OCI-M2 (cell line): ENCODE results near the gene EWSR1.
"Not testable (repeated sequence)": the region's sequence is repeated elsewhere in the genome, so short reads cannot be mapped to it uniquely, and the experiment has no call there.

Experiments
- DNase-seq: peaks from one replicate; lab custom pipeline; 2025; ENCODE audit not compliant: unreplicated experiment; lab: John Stamatoyannopoulos, UW

EWSR1 gene

DNA sequence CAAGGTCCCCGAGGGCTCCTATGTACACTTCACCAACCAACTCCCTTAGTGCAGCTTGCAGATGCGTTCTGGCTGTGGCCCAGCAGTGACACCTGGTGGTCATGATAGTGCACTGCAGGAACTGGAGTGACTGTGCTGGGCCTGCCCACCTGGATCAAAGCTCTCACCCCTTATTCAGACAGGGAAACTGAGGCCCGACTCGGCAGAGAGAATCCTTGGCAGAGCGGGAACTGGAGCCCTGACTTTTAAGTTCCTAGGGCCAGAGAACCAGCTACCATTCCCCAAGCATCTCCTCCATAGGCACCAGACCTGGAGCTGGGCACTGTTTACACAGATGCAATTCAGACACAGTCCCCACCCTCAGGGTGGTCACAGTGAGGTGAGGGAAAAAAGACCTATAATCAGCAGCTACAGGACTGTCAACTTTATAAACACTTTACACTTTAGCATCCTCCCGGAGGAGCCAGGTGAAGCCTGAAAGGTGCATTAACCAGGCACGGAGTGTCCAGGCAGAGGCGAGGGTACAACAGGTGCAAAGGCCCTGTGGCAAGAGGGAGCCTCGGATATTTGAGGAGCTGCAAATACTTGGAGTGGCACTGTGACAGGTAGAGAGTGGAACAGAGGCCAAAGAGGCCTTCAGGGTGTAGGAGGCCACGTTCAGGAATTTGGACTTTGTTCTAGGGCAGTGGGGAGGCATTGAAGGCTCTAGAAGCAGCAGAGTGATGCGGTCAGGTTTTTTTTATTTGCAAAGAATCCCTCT is 22.3 kb upstream of the EWSR1 start:
- DNase-seq, result no peak

DNA sequence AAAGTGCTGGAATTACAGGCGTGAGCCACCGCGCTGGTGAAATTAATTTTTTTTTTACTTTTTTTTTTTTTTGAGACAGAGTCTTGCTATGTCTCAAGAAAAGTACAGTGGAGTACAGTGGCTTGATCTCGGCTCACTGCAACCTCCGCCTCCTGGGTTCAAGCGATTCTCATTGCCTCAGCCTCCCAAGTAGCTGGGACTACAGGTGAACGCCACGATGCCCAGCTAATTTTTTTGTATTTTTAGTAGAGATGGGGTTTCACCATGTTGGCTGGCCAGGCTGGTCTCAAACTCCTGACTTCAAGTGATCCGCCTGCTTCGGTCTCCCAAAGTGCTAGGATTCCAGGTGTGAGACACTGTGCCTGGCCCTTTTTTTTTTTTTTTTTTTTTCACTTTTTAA is 20.2 kb upstream of the EWSR1 start:
- DNase-seq, result not testable (repeated sequence)

DNA sequence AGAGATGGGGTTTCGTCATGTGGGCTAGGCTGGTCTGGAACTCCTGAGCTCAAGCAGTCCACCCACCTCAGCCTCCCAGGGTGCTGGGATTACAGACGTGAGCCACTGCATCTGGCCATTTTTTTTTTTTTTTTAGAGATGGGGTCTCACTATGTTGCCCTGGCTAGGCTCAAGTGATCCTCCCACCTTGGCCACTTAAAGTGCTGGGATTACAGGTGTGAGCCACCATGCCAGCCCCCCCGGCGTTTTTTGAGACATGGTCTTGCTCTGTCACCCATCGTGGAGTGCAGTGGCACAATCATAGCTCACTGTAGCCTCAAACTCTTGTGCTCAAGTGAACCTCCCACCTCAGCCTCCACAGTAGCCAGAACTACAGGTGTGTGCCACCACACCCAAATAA is 16.8 kb upstream of the EWSR1 start:
- DNase-seq, result no peak

GRCh38 chr22:29251981-29252911 is 15.8 kb upstream of the EWSR1 start:
- DNase-seq, result no peak

DNA sequence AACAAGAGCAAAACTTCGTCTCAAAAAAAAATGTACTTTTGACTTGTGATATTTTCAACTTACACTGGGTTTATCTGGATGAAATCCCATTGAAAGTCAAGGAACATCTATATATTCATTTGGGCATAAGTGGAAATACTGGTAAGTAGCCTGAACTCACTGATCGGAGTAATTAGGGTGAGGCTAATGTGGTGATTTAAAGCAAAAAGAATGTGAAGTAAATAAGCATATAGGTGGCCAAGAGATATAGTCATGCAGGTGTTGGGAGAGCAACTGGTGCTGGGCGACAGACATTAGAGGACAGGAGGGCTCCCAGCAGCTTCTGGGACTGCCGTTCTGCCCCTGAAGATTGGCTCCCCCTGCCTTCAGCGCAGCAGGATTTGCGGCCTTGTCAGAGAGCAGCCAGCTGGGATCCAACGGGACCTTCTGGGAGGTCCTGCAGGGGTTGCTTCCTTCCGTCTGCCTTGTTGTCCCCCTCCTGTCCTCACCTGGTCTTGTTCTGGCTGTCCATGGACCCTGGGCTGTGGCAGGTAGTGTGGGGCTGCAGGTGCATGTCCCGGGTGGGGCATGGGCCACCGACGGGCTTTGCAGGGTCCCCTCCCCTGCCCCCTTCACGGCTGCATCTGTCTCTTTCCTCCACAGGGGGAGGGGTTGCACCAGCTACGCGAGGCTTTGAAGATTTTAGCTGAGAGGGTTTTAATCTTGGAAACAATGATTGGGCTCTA is 14.3 kb upstream of the EWSR1 start:
- DNase-seq, result no peak

DNA sequence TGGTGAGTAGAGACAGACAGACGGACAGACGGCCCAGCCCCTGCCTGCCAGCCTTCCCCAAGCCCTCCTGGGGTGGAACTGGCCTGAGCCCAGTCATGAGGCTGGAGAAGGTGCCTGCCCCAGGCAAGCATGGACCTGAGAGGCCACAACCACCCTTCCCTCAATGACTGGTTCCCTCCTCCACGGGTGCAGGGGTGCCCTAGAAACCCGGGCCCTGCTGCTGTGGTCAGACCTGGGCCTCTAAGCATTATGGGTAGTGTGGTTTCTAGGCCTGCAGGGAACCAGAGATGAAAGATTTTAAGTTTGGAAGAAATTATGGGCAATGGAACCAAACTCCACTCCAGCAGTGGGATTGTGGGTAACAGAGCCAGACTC is 13.8 kb upstream of the EWSR1 start:
- DNase-seq, result no peak

DNA sequence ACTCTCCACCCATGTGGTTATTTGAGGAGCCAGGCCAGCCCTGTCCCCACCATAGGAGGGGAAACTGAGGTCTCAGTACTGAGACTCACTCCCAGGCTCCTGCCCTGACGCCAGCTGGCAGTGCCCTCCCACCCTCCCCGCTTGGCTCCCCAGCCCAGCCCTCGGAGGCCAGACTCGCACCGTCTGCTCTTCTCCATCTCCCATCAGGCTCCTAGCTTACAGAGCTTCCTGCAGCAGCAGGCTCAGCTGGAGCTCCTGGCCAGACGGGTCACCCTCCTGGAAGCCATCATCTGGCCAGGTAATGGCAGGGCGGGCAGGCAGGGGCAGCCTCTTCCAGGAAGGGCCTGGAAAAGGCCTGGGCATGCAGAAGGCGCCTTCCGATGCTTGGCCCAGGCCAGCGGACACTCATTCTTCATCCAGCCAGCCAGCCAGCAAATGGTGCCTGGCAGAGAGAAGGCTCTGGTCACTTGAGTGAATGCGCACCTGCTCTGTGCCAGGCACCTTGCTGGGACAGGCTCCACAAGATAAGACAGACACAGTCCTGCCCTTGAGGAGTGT is 12.9 kb upstream of the EWSR1 start:
- no peak for DNase-seq

DNA sequence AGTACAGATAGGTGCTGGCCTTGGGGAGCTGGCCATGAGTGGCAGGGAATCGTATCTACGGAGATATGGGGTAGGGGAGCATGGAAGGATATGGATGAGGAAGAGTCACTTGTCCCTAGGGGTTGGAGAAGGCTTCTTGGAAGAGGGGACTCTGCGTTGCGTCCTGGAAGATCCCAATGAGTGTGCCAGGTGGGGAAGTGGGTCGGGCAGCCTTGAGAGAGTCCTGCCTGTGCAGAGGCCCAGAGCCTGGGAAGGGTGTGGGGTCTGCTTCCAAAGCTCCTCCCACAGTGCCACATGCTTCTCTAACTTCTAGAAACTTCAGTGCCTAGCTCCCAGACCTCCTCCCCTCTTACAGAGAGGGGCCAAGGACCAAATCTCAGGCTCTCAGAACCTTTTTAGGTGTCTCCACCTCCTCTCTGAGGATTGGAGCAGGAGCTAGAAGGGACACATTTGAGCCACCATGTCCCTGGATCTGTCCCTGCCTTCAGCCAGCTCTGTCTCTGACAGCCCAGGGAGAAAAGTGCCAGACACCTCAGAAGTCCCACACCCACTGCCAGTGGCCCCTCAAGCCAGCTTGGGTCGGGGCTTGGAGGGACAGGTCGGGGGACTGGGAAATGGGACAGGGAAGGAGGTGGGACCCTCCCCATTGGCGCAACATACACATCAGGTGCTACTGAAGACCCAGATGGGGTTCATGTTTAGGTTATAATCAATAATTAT is 11.3 kb upstream of the EWSR1 start:
- no peak for DNase-seq

DNA sequence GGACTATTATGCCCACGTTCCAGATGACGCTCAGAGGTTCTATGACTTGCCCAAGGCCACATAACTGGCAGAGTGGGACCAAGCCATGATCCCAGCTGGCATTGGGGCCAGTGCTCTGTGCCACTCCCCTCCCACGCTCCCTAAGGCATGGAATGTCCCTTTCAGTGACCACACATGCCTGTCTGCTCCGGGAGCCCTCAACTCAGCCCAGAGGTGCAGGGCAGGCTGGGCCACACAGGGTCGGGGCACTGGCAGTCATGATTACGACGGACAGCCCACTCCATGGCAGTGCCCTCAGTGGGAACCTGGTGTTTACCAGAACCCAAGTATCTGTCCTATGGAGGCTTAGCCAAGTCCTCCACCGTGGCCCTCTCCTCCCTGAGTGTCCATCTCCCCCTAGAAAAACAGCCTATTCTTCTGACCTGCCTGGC is 10.3 kb upstream of the EWSR1 start:
- no peak for DNase-seq

GRCh38 chr22:29258407-29259252 is 9.4 kb upstream of the EWSR1 start:
- DNase-seq, result no peak

DNA sequence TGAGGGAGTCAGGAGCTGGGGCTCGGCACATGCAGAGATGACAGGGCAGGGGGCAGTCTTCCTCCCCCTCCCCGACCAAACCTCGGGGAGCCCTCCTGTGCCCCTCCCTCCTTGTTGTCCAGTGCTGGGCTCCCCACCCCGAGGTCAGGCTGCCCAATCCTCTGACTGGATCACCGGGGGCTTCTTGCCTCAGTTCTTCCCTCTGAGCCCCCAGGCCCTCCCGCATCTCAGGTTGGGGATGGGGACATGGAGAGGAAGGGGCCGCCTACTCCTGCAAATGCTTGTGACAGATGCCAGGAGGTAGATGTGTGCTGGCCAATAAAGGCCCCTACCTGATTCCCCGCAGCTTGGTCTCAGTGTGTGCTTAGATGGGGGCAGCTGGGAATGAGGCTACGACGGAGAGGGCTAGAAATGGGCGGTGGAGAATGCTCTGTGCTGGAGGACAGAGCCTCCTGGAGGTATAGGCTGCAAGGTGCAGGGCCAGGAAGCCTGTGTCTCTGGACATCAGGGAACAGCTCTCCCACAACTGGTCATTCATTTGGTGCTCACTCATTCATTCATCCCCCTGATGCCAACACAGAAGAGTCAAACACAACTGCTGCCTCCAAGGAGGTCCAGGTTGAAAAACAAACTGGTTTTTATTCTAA is 8.7 kb upstream of the EWSR1 start:
- DNase-seq, result no peak

GRCh38 chr22:29260031-29260560 is 8.0 kb upstream of the EWSR1 start:
- no peak for DNase-seq

DNA sequence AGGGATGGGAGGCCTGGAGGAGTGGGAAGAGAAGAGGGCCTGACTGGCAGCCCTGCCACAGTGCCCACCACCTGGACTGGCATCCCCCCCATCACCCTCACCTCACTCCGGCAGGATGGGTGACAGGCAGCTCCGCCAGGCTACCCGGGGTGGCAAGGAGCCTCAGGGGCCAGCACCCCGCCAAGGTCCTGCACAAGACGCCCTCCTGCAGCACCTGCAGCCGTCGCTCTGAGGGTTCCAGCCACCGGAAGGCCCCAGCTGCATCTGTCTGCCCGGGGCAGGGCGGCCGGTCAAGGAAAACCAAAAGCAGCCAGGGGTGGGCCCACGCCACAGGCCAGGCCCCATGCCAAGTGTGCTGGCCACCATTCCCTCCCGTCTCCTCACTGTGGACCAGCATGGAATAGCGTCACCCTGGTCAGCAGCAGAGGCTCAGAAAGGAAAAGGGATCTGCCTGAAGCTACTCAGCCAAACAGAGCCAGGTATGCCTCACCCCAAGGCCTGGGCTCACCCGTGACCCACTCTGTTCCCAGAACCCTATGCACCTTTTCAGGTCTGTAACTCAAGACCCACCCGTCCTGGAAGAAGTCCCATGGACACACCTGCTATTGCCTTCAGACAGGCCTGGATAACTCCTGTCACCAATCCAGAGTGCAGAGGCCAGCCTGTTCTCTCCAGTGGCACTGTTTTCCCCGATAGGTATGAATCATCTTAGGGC is 7.3 kb upstream of the EWSR1 start:
- DNase-seq, result no peak

- no peak for DNase-seq
Measured at GRCh38 chr22:29263791-29264276, 4.2 kb upstream of the EWSR1 start.

DNA sequence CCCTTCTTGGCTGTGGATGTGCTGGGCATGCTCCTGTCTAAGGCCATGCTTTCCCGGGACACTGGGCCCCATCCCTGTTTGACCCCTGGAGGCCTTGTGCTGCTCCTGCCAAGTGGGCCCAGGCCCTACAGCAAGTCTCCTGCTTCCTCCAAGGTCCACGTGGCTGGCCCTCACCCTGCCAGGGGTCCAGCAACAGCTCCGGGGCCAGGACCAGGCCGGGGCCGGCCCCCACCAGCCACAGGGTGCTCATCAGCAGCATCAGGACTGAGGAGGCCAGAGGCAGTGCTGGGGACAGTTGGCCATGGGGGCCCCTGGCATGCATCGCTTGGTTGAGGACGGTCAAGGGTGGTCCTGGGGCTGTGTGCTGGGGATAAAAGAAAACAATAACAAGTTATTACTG is 2.8 kb upstream of the EWSR1 start:
- DNase-seq, result no peak

GRCh38 chr22:29265929-29266328 is 2.1 kb upstream of the EWSR1 start:
- DNase-seq, result no peak

DNA sequence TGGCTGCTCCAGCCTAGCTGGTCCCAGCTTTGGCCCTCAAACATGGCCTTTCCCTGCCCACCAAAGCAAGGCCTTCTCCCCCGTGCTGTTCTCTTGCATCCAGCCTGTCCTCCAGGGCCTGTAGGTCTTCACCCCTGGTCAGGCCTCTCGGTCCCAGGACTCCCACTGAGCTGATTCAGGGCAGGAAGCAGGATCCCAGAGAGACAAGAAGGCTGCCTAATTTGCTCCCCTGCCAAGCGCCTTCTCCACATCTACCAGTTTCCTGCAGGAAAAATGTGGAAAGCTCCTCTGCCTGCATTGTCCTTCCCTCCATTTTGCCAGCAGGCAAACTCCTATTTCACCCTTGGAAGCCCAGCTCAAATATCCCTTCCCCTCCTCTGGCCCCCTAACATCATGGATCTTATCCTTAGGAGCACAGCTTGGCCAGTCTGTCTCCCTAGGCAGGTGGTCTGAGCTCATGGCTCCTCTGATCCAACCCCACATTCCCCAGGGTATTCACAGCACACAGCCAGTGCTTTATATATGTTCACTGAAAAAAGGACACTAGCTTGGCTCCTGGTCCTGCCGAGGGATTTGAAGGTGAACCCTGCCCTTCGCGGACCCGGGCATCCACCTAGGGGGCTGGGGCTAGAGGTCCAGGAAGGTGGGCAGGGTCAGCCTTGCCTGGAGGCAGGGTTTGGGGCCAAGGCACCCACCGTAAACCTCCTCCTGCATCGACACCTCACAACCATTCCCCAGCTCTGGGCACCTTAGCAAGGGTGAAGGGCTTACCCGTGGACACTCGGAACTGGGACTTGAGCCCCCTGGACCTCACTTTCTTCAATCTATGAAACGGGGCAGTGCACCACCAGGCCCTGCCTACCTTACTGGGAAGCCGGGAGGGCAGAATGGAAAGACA is 1.3 kb upstream of the EWSR1 start:
- no peak for DNase-seq
